Mesothelial cell of epicardium (in vitro differentiated cells): ENCODE measurements around the gene MPL. TPM values are rescaled to one million over a fixed set of nuclear protein-coding genes. Genes with fewer than 3 reads are reported as not detected.

ENCODE experiments used
- DNase-seq, 2 experiments: peaks; one replicate each; pipeline ENCODE4 v3.0.0; 2021; ENCODE audit warnings: low spot score in 2 of 2; ENCODE audit not compliant: unreplicated experiment in 2 of 2
- H3K27ac Mint-ChIP-seq: 2 replicates; pipeline ENCODE4 v1.8.0; 2021; ENCODE audit warnings: mixed read lengths
- H3K27me3 Mint-ChIP-seq: 2 replicates; pipeline ENCODE4 v1.8.0; 2021; ENCODE audit warnings: low read depth, mixed read lengths
- H3K36me3 Mint-ChIP-seq: 2 replicates; pipeline ENCODE4 v1.8.0; 2021; ENCODE audit warnings: mixed read lengths
- H3K4me1 Mint-ChIP-seq: 2 replicates; pipeline ENCODE4 v1.8.0; 2021; ENCODE audit warnings: mixed read lengths
- H3K4me3 Mint-ChIP-seq: 2 replicates; pipeline ENCODE4 v1.8.0; 2021; ENCODE audit warnings: mild to moderate bottlenecking, moderate library complexity, mixed read lengths
- H3K9me3 Mint-ChIP-seq: 2 replicates; pipeline ENCODE4 v1.8.0; 2021; ENCODE audit warnings: mixed read lengths
- total RNA-seq: library from RNA; stranded (reverse); gene quantifications from 3 replicates; pipeline ENCODE4 v1.2.1, GENCODE V29; 2021
- TF ChIP-seq, protein P1 (sequence below): fragments of 200-600 bp; sonication (generic); IDR thresholded peaks from one replicate; pipeline ENCODE4 v1.5.0; 2021; ENCODE audit warnings: antibody characterized with exemption; ENCODE audit not compliant: unreplicated experiment

Gene MPL
- total RNA-seq, 1 donor from 2014 or later: not detected

DNA sequence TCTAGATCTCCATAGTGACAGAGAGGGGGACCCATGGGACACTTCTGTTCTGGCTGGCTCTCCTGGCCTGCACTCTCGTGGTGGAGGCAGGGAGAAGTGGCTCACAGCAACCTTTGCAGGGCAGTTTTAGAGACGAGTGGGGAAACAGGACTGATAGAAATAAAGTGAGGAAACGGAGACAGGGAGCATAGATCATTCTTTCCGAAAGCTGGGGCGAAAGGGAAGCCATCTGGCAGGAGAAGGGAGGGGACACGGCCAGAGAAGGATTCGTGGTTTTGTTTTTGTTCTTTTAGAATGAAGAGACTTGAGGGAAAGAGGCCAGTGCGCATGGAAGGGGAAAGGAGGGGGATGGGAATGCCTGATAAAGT, 33.3 kb upstream of the MPL start:
- Mint-ChIP-seq H3K4me3 (no peak overlapping the region), H3K27me3 (no peaks in the 10 kb centered on the region), H3K27ac (peak overlapping the region; percentile 52), H3K36me3 (no peaks in the 10 kb centered on the region), H3K9me3 (no peaks in the 10 kb centered on the region), H3K4me1 (peaks cover 15% of the 10 kb centered on the region)
- DNase-seq: no peak
- TF ChIP-seq, protein P1, sequence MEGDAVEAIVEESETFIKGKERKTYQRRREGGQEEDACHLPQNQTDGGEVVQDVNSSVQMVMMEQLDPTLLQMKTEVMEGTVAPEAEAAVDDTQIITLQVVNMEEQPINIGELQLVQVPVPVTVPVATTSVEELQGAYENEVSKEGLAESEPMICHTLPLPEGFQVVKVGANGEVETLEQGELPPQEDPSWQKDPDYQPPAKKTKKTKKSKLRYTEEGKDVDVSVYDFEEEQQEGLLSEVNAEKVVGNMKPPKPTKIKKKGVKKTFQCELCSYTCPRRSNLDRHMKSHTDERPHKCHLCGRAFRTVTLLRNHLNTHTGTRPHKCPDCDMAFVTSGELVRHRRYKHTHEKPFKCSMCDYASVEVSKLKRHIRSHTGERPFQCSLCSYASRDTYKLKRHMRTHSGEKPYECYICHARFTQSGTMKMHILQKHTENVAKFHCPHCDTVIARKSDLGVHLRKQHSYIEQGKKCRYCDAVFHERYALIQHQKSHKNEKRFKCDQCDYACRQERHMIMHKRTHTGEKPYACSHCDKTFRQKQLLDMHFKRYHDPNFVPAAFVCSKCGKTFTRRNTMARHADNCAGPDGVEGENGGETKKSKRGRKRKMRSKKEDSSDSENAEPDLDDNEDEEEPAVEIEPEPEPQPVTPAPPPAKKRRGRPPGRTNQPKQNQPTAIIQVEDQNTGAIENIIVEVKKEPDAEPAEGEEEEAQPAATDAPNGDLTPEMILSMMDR: no peak

DNA sequence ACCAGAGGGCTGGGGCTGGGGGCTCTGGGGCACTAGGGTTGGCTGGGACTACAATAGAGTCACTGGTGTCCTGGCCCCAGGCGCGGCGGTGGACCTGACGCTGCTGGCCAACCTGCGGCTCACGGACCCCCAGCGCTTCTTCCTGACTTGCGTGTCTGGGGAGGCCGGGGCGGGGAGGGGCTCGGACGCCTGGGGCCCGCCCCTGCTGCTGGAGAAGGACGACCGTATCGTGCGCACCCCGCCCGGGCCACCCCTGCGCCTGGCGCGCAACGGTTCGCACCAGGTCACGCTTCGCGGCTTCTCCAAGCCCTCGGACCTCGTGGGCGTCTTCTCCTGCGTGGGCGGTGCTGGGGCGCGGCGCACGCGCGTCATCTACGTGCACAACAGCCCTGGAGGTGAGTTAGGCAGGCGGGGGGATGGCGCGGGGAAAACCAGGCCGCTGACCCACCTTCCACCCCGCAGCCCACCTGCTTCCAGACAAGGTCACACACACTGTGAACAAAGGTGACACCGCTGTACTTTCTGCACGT, 32.8 kb upstream of the MPL start:
- no peak overlapping the region for H3K27ac Mint-ChIP-seq
- no peak for DNase-seq
- TF ChIP-seq, protein P1: no peak
- H3K36me3 Mint-ChIP-seq: no peaks in the 10 kb centered on the region
- no peak overlapping the region for H3K4me3 Mint-ChIP-seq
- no peaks in the 10 kb centered on the region for H3K27me3 Mint-ChIP-seq
- peaks cover 15% of the 10 kb centered on the region for H3K4me1 Mint-ChIP-seq
- H3K9me3 Mint-ChIP-seq: no peaks in the 10 kb centered on the region

DNA sequence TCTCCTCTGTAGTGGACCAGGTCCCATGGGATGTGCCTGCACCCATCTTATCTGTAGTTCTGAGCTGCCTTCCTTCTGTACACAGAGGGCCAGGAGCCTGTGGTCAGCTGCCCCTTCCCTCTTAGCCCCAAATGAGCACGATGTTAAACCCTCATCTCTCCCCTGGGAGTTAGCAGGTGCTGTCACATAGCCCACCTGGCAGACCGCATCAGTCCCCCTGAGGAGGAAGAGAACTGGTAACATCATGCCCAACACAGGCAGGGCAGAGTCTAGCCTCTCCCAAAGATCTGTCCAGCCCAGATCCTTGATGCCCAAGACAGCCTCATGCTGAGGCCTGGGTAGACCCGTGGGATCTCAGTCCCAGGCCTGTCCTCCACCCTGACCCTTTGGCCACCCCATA, 32.2 kb upstream of the MPL start:
- TF ChIP-seq, protein P1: no peak
- Mint-ChIP-seq H3K27me3 (no peaks in the 10 kb centered on the region), H3K36me3 (no peaks in the 10 kb centered on the region), H3K4me3 (no peak overlapping the region), H3K4me1 (peaks cover 15% of the 10 kb centered on the region), H3K27ac (no peak overlapping the region), H3K9me3 (no peaks in the 10 kb centered on the region)
- DNase-seq: no peak

DNA sequence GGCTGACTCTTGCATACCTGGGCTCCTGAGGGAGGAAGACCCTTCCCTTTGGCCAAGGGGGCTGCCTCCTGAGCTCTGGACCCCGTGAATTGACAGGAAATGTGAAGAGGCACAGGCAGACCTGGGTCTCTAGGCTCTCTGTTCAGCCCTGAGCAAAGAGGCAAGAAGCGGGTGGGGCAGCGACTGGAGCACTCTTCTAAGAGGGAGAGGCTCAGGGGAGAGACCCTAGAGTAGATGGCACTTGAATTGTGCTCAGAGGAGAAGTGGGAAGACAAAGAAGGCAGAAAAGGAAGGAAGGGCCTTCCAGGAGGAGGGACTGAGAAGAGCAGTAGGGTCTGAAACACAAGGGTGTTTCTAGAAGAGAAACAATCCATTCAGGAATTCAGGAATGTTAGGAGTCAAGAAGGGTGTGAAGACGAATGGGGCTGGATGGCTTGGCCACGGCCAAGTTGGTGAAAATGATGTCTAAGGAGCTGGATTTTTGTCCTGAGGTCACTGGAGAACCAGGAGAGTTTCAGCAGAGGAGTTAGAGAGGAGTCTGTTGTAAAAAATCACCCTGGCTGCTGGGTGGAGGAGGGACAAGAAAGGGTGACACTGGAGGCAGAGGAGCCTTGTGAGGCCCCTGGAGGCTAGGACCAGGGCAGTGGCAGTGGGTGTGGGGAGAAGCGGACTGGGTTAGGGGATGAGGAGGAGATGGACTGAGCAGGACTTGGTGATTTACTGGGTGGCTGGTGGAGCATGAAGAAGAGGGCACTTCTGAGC, 31.5 kb upstream of the MPL start:
- DNase-seq: no peak
- TF ChIP-seq, protein P1: no peak
- H3K36me3 Mint-ChIP-seq: no peaks in the 10 kb centered on the region
- no peaks in the 10 kb centered on the region for H3K27me3 Mint-ChIP-seq
- peaks cover 15% of the 10 kb centered on the region for H3K4me1 Mint-ChIP-seq
- no peak overlapping the region for H3K4me3 Mint-ChIP-seq
- H3K9me3 Mint-ChIP-seq: no peaks in the 10 kb centered on the region
- H3K27ac Mint-ChIP-seq: no peak overlapping the region

DNA sequence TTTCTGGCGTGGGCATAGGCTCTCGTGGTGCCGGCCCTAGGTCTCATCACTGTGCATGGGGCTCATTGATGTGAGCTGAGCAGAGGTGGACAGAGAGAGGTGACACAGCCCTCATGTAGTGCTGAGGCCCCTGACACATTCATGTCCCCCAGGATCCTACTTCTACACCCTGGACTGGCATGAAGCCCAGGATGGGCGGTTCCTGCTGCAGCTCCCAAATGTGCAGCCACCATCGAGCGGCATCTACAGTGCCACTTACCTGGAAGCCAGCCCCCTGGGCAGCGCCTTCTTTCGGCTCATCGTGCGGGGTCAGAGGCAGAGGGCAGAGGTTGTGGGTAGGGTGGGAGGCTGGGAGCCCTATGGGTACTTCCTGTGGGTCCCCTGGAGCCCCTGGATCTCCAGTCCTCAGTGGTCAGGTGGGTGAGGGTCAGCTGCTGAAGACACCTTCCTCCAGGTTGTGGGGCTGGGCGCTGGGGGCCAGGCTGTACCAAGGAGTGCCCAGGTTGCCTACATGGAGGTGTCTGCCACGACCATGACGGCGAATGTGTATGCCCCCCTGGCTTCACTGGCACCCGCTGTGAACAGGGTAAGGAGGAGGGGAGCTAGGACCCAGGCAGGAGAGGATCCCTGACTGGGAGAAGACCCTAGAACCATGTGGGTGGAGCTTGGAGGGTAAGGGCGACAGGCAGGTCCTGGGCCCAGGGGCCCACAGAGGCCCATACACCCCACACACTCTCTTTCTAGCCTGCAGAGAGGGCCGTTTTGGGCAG, 30.7 kb upstream of the MPL start:
- TF ChIP-seq, protein P1: no peak
- no peaks in the 10 kb centered on the region for H3K9me3 Mint-ChIP-seq
- H3K4me1 Mint-ChIP-seq: peaks cover 15% of the 10 kb centered on the region

More for the DNA sequence above, 30.7 kb upstream of the MPL start:
- no peak overlapping the region for H3K4me3 Mint-ChIP-seq
- no peak overlapping the region for H3K27ac Mint-ChIP-seq
- no peaks in the 10 kb centered on the region for H3K27me3 Mint-ChIP-seq
- no peaks in the 10 kb centered on the region for H3K36me3 Mint-ChIP-seq
- no peak for DNase-seq
